Amniotic epithelial cell (primary cell): Measurements from ENCODE around the gene RYR1.
A peak's percentile ranks its signal among the peaks of the same experiment; 100 is the strongest.
"Not testable (repeated sequence)": the region's sequence is repeated elsewhere in the genome, so short reads cannot be mapped to it uniquely, and the experiment has no call there.

Source experiments
- DNase-seq: peaks from one replicate; pipeline ENCODE4 v3.0.0-alpha.2; 2010; ENCODE audit warnings: low read depth

RYR1 gene

DNA sequence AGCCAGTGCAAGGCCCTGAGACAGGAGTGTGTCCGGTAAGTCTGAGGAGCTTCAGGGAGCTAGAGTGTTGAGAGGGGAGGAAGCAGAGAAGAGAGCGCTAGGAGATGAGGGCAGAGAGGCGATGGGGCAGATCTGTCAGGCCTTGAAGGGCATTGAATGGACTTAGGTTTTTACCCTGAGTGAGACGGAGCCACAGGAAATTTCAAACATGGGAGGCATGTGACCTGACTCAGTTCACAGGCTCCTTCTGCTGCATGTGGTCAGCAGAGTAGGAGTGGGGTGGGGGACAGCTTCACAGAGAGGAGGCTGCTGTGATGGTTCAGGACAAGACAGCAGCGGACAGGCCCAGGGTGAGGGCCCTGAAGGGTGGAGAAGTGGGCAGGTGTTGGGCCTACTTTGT is 33.1 kb upstream of the RYR1 start:
- DNase-seq = no peak

DNA sequence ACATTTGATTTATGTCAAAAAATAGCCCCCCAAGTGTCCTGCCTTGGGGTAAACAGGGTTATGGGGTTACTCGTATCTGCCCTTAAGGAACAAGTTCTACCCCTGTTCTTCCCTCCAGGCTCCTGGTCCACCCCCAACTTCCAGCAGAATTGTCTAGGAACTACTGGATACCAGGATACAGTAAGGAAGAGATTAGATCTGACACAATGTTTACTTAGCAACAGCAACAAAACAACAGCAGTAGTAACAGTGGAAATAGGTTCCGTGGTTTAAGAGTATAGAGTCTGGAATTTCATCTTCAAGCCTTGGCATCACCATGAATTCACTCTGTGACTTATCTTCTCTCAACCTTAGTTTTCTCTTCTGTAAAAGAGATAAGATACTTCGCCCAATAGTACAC is 32.3 kb upstream of the RYR1 start:
- DNase-seq = peak; percentile 62

DNA sequence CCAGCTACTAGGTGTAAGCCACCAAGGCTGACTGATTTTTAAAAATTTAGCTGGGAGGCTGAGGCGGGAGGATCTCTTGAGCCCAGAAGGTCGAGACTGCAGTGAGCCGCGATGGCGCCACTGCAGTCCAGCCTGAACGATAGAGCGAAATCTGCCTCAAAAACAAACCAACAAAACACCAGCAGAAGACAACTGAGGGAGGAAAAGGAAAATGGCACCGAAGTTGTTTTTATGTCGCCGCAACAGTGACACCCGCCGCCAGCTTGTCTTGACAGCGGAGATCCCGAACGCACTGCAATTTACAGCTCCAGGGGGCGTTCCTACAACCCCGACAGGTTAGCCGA is 30.9 kb upstream of the RYR1 start:
- DNase-seq = no peak

DNA sequence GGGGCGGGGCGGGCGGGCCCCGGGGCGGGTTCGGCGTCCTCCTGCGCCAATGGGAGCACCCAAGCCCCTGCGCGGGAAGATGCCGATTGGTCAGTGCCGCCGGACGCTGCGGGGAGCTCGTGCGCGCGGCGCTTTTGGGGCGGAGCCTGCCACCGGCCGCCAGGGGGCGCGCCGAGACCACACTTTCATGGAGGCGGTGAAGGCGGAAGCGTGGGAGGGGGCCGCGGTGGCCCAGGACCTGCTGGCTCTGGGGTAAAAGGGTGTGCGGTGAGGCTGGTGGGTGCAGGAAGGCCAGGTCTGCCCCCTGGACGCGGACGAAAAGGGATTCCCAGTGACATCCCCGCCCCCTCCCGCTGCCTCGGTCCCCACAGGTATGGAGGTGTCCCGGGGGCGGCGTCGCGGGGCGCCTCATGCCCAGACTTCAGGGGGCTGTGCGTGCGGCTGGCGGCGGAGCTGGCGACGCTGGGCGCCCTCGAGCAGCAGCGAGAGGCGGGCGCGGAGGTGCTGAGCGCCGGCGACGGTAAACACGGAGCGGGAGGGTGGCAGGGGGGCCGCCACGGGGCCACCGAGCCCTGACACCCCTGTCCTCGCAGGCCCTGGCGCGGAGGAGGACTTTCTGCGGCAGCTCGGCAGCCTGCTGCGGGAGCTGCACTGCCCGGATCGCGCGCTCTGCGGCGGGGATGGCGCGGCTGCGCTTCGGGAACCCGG is 30.4 kb upstream of the RYR1 start, which contains the start of gene FAM98C:
Gene FAM98C (plus strand): TSS at position 127 of the 708 bp plus-strand sequence. CDS start 61 bp downstream, at position 188.
- DNase-seq = peak; percentile 89

DNA sequence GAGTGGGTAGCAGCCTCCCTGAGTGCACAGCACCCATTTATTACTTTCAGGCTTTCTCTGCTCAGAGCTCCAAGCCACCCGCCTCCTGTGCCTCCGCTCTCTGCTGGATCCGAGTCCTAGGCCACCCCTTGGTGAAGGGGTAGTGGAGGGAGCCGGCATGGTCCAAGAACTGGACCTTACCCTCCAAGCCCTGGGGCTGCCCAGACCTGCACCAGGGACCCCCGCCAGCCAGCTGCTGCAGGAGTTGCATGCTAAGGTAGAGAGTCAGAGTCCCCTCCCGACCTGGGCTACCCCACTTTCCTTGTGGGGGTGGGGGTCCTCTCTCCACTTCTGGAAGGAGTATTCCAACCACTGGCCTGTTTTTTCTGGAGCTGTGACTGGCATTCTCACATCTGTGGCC is 28.6 kb upstream of the RYR1 start:
- DNase-seq = no peak

DNA sequence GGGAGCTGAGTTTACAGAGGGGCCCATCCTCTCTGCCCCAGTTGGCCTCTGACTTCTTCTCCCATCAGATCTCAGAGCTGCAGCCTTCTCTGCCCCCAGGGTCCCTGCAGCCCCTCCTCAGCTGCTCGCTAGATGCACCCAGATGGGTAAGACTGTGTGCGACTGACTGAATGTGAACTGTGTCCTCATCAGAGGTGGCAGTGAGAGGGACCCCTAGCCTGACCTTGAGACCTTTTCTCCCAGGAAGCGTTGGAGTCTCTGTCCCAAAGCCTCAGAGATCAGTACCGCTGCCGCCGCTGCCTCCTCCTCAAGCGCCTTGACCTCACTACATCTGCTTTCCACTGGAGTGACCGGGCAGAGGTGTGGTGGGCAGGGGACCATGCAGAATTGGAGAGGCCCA is 28.2 kb upstream of the RYR1 start:
- DNase-seq = no peak

DNA sequence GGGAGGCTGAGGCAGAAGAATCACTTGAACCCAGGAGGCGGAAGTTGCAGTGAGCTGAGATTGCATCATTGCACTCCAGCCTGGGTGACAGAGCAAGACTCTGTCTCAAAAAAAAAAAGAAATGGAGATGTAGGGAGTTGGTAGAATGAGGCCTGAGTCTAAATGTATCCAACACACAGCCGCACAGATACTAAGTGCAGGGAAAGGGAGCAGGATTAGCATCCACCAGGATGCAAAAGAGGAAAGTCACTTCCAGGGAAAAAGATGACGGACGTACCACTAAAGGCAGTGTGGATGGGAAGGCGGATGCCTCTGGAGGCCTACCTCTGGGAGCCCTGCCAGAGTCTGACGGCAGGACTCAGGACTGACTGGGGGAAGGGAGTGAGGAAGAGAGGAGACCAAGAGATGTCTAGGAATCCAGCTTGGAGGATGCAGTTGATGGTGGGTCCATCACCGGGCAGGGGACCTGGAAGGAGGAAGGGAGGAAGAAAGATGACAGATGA is 23.8 kb upstream of the RYR1 start:
- DNase-seq = peak; percentile 67

DNA sequence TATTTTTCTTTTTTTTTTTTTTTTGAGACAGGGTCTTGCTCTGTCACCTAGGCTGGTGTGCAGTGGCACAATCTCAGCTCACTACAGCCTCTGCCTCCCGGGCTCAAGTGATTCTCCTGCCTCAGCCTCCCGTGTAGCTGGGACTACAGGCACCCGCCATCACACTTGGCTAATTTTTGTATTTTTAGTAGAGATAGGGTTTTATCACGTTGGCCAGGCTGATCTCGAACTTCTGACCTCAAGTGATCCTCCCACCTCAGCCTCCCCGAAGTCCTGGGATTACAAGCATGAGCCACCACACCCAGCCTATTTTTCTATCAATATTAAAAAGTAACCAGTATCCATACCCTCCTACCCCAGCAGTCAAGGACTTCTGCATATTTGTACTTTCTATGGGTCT is 23.1 kb upstream of the RYR1 start:
- DNase-seq = not testable (repeated sequence)

DNA sequence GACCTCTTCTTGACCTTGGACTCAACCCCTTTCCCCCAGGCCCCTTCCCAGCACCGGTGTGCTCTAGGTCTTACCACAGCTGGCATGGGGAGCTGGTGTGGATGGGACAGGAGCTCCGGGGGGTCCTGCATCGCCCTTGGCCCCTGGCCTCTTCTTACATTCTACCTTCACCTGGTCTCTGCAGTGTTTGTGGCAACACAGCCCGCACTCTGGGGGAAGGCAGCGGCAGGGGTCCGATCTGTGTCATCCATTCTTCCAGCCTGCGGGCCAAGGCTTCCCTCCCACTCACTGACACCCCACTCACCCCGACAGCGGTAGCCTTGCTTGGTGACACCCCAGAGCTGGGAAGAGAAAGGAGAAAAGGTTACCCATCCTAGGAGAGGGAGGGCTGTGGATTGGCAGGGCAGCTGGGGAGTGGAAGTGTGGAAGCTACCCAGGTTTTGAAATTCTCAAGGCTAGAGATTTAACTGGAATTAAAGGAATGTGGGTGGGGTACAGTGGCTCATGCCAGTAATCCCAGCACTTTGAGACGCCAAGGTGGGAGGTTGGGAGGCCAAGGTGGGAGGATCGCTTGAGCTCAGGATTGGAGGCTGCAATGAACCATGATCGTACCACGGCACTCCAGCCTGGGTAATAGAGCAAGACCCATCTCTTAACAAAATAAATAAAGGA is 22.3 kb upstream of the RYR1 start:
- DNase-seq = no peak

DNA sequence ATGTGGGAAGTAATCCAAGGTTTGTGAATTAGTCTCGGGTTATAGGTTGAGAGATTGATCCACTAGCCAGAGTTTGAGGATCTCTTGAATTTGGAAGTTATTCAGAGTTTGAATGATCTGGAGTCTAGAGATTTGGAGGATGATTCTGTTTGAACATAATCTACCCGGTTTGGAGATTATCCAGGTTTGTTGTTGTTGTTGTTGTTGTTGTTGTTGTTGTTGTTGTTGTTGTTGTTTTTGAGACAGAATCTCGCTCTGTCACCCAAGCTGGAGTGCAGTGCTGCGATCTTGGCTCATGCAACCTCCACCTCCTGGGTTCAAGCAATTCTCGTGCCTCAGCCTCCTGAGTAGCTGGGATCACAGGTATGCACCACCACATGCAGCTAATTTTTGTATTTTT is 21.6 kb upstream of the RYR1 start:
- not testable (repeated sequence) for DNase-seq

DNA sequence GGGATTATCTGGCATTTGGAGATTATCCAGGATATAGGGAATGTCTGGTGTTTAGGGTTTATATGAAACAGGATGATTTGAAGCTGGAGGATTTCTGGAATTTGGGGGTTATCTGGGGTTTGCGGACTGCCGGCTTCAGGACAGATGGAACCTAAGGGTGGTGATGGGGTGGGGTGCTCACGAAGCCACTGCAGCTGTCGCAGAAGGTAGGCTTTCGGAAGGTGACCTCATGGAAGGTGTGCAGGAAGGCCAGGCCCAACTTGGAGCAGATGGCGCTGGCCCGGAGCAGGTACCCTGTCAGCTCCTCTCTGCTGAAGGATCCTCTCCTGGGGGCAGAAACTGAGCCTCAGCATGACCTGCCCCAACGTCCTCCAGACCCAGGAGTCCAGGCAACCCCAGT is 21.0 kb upstream of the RYR1 start:
- DNase-seq = no peak

DNA sequence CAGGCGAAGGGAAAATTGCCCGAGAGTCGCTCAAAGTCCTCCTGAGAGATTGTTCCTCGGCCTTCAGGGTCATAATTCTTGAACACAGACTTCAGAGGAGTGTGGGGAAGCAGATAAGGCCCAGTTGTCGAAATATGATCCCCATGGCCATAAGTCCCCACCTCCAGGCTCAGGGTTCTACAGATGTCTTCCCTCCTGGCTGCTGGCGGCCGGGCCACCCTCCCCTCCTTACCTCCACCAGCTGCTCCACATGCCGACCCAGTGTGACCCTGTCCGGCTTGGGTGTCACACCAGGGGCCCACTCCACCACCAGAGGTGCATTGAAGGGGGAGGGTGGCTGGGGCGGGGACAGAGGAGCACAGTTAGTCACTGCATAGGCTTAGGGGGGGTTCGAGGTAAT is 20.5 kb upstream of the RYR1 start:
- no peak for DNase-seq

DNA sequence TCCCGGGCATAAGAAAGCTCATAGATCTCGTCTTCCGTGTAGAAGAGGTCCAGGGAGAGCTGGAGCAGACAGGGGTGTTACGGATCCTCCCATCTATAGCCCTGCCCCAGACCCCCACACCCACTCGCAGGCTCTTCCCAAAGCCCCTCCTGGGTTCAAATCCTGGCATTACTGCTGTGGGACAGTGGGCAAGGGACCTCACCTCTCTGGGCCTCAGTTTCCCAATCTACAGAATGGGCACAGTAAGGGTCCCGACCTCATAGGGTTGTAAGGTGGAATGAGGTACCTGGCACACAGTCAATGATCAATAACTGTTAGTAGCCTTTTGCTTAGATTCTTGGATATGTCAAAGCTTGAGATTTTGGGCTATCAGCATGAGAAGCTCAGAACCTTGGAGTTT is 20.1 kb upstream of the RYR1 start:
- DNase-seq = no peak

DNA sequence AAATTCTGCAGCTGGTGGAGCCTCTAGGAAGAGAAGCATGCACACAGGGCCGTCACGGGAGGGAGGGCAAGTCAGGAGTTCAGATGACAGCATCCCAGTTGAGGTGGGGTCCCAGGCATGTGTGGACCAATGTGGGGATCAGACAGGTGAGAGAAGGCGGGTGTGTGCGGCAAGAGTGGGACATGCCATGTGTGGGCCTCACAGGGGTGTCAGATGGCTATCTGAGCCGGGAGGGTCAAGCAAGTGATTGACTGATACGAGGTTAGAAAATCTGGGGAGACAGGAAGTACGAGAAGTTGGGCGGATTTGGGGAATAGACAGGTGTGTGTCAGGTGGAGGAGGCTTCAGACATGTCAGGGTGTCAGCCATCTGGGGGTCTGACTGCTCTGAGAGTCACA is 16.3 kb upstream of the RYR1 start:
- DNase-seq = no peak

DNA sequence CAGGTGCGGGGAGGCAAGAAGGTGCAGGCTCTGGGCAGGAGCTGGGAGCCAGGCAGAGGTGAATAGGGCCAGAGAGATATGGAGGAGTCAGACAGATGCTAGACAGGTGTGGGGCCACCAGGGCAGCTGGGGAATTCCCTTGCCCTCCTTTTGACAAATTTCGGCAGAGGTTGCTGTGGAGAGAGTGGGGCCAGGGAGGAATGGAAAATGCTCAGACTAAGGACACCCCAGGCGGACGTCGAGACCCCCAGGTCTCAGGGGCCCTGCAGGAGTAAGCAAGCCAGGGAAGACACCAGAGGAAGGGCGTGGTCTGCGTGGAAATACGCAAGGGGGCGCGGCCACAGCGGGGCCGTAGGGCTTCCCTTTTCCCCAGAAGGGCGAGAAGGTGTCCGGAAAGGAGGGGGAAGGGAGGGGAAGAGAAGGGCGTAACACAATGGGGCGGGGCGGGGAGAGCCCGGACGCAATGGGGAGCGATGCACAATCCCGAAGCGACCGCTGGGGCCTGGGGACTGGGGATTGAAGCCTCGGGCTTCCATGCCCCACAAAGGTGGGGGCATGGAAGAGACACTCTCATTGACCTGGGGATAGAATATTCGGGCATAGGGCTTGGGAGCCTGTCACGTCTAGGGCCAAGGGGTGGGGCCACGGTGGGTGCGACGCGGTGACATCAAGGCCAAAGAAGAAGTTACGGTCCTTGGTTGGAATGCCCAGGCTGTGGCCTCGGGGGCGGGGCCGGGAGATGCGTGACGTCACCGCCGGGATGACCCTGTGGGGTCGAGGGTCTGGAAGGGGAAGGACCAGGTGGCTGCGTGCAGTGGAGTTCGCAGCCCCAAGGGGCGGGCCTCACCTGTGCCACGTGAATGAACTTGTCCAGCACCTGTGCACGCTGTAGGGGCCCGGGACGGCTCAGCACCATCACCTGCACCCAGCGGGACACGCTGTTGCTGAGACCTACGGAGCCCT is 15.7 kb upstream of the RYR1 start:
- DNase-seq = no peak

DNA sequence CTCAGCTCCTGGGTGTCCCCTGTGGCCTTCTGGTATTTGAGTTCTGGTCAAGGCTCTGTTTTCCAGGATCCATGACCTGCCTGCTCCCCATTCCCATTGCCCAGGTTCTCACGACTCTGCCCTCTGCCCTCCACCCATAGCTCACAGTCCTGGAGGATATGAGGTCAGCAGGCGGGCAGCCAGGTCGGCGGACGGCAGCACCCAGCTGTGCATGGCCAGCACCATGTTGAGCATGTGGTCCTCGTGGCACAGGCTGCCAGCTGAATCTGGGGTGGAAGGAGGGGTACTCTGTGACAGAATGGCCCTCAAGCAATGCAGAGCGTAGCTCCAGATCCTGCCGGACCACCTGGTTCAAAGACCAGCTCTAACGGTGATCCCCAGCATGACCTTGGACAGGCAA is 12.6 kb upstream of the RYR1 start:
- DNase-seq = no peak

DNA sequence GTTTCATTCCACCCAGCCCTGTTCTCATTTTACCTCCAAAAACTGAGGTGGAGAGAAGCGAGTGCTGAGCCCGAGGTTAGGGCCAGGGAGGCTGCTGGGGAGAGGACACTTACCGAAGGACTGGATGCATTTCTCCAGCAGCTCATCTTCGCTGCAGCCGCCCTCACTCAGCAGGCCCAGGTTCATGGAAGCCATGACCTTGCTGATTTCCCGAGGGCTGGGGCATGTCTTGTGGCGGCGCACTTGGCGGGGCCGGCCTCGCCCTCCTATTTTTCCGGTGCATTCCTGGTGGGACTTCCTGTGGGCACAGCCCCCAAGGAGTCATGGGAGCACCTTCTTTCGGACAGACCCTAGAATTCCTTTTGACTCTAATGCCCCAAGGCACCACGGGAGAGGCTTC is 11.6 kb upstream of the RYR1 start:
- DNase-seq = no peak

DNA sequence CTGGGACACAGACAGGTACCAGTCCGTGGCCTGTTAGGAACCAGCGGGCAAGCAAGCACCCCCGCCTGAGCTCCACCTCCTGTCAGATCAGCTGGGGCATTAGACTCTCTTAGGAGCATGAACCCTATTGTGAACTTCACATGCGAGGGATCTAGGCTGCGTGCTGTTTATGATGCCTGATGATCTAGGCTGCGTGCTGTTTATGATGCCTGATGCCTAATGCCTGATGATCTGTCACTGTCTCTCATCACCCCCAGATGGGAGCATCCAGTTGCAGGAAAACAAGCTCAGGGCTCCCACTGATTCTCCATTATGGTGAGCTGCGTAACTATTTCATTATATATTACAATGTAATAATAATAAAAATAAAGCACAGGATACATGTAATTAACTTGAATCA is 11.1 kb upstream of the RYR1 start:
- no peak for DNase-seq

DNA sequence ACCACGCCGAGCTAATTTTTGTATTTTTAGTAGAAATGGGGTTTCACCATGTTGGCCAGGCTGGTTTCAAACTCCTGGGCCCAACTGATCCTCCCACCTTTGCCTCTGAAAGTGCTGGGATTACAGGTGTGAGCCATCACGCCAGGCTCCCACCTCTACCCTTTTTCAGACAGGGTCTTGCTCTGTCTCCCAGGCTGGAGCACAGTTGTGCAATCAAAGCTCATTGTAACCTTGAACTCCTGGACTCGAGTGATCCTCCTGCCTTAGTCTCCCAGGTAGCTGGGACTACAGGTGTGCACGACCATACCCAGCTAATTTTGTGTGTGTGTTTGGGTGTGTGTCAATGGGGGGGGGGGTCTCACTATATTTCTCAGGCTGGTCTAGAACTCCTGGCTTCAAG is 9.2 kb upstream of the RYR1 start:
- no peak for DNase-seq

DNA sequence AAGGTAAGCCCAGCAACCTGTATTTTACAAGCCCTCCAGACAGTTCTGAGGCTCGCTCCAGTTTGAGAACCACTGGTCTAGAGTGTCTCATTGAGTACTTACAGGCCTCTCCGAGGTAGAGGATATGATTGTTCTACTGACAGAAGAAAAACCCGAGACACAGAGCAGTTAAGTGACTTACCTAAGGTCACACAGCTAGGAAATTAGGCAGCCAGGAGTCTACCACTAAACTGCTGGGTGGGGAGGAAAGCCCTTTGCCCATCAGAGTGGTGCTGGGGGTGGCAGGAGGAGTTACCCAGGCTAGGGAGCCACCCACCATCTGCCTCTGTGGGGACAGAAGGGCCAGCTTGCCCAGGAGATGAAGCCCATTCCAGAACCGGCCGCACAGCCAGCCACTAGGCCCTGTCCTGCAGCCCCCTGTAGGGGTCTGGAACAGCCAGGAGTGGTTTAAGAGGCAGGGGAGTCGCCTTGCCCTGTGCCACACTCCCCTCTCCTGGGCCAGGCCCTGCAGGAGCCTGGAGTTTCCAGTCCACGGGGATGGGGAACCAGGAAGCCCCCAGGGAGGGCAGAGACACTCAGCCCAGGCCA is 8.2 kb upstream of the RYR1 start:
- no peak for DNase-seq

DNA sequence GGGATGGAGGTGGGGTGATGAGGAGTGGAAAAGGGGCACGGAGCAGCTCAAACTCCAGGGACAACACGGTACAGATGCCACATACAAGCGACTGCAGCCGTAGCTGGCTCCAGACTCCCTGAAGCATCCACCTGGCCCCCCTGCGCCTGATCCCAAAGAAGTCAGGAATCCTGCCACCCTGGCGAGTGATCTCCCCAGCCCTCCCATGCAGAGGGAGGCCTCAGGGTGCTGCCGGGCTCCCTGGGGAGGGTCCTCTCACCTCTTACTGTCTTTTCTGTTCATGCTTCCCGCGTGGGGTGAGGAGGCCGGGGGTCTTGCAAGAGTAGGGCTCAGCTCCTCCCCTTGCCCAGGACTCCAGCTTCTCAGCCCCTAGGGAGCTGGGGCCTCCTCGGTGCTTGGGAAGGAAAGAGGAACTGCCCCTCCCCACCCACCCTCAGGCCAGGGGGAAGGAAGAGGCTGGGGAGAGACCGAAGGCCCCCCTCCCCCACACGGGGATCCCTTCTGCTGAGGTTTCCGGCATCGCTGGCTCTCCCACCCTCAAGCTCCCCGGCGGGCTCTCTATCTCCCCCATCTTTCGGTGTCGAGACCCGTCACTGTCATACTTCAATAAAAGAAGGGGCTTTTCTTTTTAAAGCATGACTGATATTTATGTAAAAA is 7.6 kb upstream of the RYR1 start, which contains the start of gene RASGRP4:
Gene RASGRP4 (minus strand): TSS at position 410 of the 657 bp plus-strand sequence. CDS start 128 bp downstream, at position 282.
- DNase-seq = no peak
